ENCODE data around the gene GSTT2. TPM values are rescaled to one million over a fixed set of nuclear protein-coding genes. Genes with fewer than 3 reads are reported as not detected.

GSTT2 gene
- total RNA-seq, 1 donor from 2014 or later: not detected

GRCh38 chr22:24016156-24016555, 36.2 kb downstream of the GSTT2 start:
- peaks cover 0 to 6% of the 10 kb centered on the region in 2 donors for H3K36me3 ChIP-seq
- peaks cover 15% of the 10 kb centered on the region for H3K4me1 ChIP-seq
- no peaks in the 10 kb centered on the region for H3K27me3 ChIP-seq
- H3K4me3 ChIP-seq: no peak overlapping the region
- TF ChIP-seq POLR2A (IDR thresholded peaks at IDR 0.05) (no peak), CTCF (IDR thresholded peaks at IDR 0.05) (no peak), POLR2AphosphoS5 (IDR thresholded peaks at IDR 0.05; ENCODE audit: insufficient read depth in 1 of 2, low read depth in 1 of 2) (no peak)
- intact Hi-C loops (cut with DNase I): no loop called here
- H3K27ac ChIP-seq: no peak overlapping the region
- H3K9me3 ChIP-seq: no peaks in the 10 kb centered on the region
- no peak for DNase-seq (ENCODE audit: extremely low spot score in 2 of 2)

- intact Hi-C loops (cut with DNase I): no loop called here
- Histone ChIP-seq H3K27ac (no peak overlapping the region), H3K27me3 (no peaks in the 10 kb centered on the region), H3K4me3 (no peak overlapping the region), H3K9me3 (no peaks in the 10 kb centered on the region), H3K4me1 (no peaks in the 10 kb centered on the region), H3K36me3 (peaks cover 0 to 6% of the 10 kb centered on the region in 2 donors)
- DNase-seq (ENCODE audit: extremely low spot score in 2 of 2): peak in 1 of 2 donors; percentile 27
- no peak for TF ChIP-seq POLR2AphosphoS5 (IDR thresholded peaks at IDR 0.05; ENCODE audit: insufficient read depth in 1 of 2, low read depth in 1 of 2)
- TF ChIP-seq CTCF (IDR thresholded peaks at IDR 0.05): no peak
- TF ChIP-seq POLR2A (IDR thresholded peaks at IDR 0.05): no peak
Observed at GRCh38 chr22:24021304-24021703, 41.4 kb downstream of the GSTT2 start.

GRCh38 chr22:24023204-24023789, 43.4 kb downstream of the GSTT2 start:
- H3K36me3 ChIP-seq: no peaks in the 10 kb centered on the region
- no peak overlapping the region for H3K4me3 ChIP-seq
- no peaks in the 10 kb centered on the region for H3K27me3 ChIP-seq
- no peak for DNase-seq (ENCODE audit: extremely low spot score in 2 of 2)
- H3K9me3 ChIP-seq: no peaks in the 10 kb centered on the region
- H3K27ac ChIP-seq: no peak overlapping the region
- peaks cover 4% of the 10 kb centered on the region for H3K4me1 ChIP-seq
- intact Hi-C loops (cut with DNase I): no loop called here
- TF ChIP-seq POLR2AphosphoS5 (IDR thresholded peaks at IDR 0.05; ENCODE audit: insufficient read depth in 1 of 2, low read depth in 1 of 2): no peak
- no peak for TF ChIP-seq CTCF (IDR thresholded peaks at IDR 0.05)
- TF ChIP-seq POLR2A (IDR thresholded peaks at IDR 0.05): no peak

GRCh38 chr22:24024354-24024753, 44.4 kb downstream of the GSTT2 start:
- no peak overlapping the region for H3K4me3 ChIP-seq
- peaks cover 14% of the 10 kb centered on the region for H3K4me1 ChIP-seq
- DNase-seq (ENCODE audit: extremely low spot score in 2 of 2): no peak
- no peaks in the 10 kb centered on the region for H3K9me3 ChIP-seq
- TF ChIP-seq CTCF (IDR thresholded peaks at IDR 0.05): no peak
- TF ChIP-seq POLR2AphosphoS5 (IDR thresholded peaks at IDR 0.05; ENCODE audit: insufficient read depth in 1 of 2, low read depth in 1 of 2): no peak
- no peak for TF ChIP-seq POLR2A (IDR thresholded peaks at IDR 0.05)
- H3K27me3 ChIP-seq: no peaks in the 10 kb centered on the region
- intact Hi-C loops (cut with DNase I): no loop called here
- no peak overlapping the region for H3K27ac ChIP-seq
- H3K36me3 ChIP-seq: no peaks in the 10 kb centered on the region

- intact Hi-C loops (cut with DNase I): no loop called here
- no peaks in the 10 kb centered on the region for H3K36me3 ChIP-seq
- no peak for TF ChIP-seq POLR2AphosphoS5 (IDR thresholded peaks at IDR 0.05; ENCODE audit: insufficient read depth in 1 of 2, low read depth in 1 of 2)
- peaks cover 14% of the 10 kb centered on the region for H3K4me1 ChIP-seq
- no peaks in the 10 kb centered on the region for H3K27me3 ChIP-seq
- no peaks in the 10 kb centered on the region for H3K9me3 ChIP-seq
- no peak overlapping the region for H3K4me3 ChIP-seq
- H3K27ac ChIP-seq: no peak overlapping the region
- peak in 1 of 2 donors; percentile 34 for DNase-seq (ENCODE audit: extremely low spot score in 2 of 2)
Observed at GRCh38 chr22:24025475-24025874, 45.5 kb downstream of the GSTT2 start.
